GM12878 (cell line): ENCODE data around the gene CENPC. TPM values are rescaled to one million over a fixed set of nuclear protein-coding genes. Genes with fewer than 3 reads are reported as not detected.

Source experiments
- ATAC-seq: fragments of 200-7000 bp; cut with Tn5 transposase; 3 replicates; pipeline ENCODE4 v1.9.1; 2020; ENCODE audit warnings: mild to moderate bottlenecking, moderate library complexity
- BruUV-seq: library from RNA; stranded (reverse); fragments of 400-500 nt; replicated peaks from 2 replicates; lab custom pipeline; 2021; lab: Mats Ljungman, UMichigan
- CTCF ChIA-PET: fragments of 300-600 bp; sonication (Branson Sonifier 250); formaldehyde crosslinking; extraction: SDS; loops from one replicate; lab custom pipeline; 2021; ENCODE audit warnings: inconsistent platforms; lab: Yijun Ruan, JAX
- POLR2A ChIA-PET: fragments of 350-600 bp; formaldehyde crosslinking; extraction: SDS; loops from one replicate; lab custom pipeline; 2021; ENCODE audit warnings: inconsistent platforms; lab: Charles Lee
- RAD21 ChIA-PET: fragments of 300-600 bp; sonication (Branson Sonifier 250); formaldehyde crosslinking; loops from one replicate; lab custom pipeline; 2023; ENCODE audit warnings: antibody characterized with exemption; ENCODE audit not compliant: unreplicated experiment; lab: Charles Lee
- SMC1A ChIA-PET: fragments of 300-600 bp; sonication (Branson Sonifier 250); formaldehyde crosslinking; loops from one replicate; lab custom pipeline; 2023; ENCODE audit not compliant: unreplicated experiment, uncharacterized antibody; lab: Charles Lee
- DNase-seq: peaks from one replicate; pipeline ENCODE4 v3.0.0-alpha.2; 2011; ENCODE audit warnings: low read depth, low spot score
- FAIRE-seq: peaks from 3 replicates; lab custom pipeline; 2011; peaks lifted over from hg19 to GRCh38; lab: Jason Lieb, UNC
- H2AFZ ChIP-seq: 2 replicates; pipeline ENCODE4 v1.6.0; 2011; ENCODE audit warnings: low read depth, low read length, control low read depth; ENCODE audit not compliant: control insufficient read depth
- H3K27ac ChIP-seq: 2 replicates; pipeline ENCODE4 v1.5.1; 2011; ENCODE audit warnings: control low read depth; ENCODE audit not compliant: control insufficient read depth, insufficient read depth
- H3K27me3 ChIP-seq, 2 experiments: replicated peaks in 1 of 2; 2 replicates each; pipeline versions ENCODE4 v1.6.0 to v1.6.1; 2011; ENCODE audit warnings: low read length in 1 of 2; ENCODE audit not compliant: control insufficient read depth in 2 of 2, insufficient read depth in 2 of 2
- H3K36me3 ChIP-seq, 2 experiments: 2 replicates each; pipeline ENCODE4 v1.5.1; 2011; ENCODE audit warnings: low read length in 1 of 2; ENCODE audit not compliant: control insufficient read depth in 2 of 2, insufficient read depth in 2 of 2
- H3K4me1 ChIP-seq: 2 replicates; pipeline ENCODE4 v1.6.1; 2011; ENCODE audit warnings: mild to moderate bottlenecking, low read length, moderate library complexity, mixed read lengths; ENCODE audit not compliant: control insufficient read depth, insufficient read depth
- H3K4me2 ChIP-seq: 2 replicates; pipeline ENCODE4 v1.6.0; 2011; ENCODE audit warnings: control low read depth; ENCODE audit not compliant: control insufficient read depth, insufficient read depth
- H3K4me3 ChIP-seq: fragments of 200-600 bp; sonication (generic); 2 replicates; pipeline ENCODE4 v1.5.1; 2016
- H3K79me2 ChIP-seq: 2 replicates; pipeline ENCODE4 v1.6.0; 2011; ENCODE audit warnings: low read length; ENCODE audit not compliant: control insufficient read depth, insufficient read depth
- H3K9ac ChIP-seq: 2 replicates; pipeline ENCODE4 v1.8.0; 2011; ENCODE audit warnings: low read length, control low read depth, mixed read lengths; ENCODE audit not compliant: control insufficient read depth, insufficient read depth
- H3K9me3 ChIP-seq: replicated peaks from 3 replicates; pipeline ENCODE4 v1.5.1; 2011; ENCODE audit warnings: mild to moderate bottlenecking, low read length; ENCODE audit not compliant: control insufficient read depth, insufficient read depth
- H4K20me1 ChIP-seq: 2 replicates; pipeline ENCODE4 v1.6.0; 2011; ENCODE audit not compliant: control insufficient read depth, insufficient read depth
- CBX3 ChIP-seq: fragments of 200-600 bp; sonication (generic); IDR thresholded peaks from 2 replicates; pipeline ENCODE4 v1.6.1; 2016; ENCODE audit warnings: low read depth, borderline replicate concordance
- CEBPB ChIP-seq, 2 experiments: fragments of 150-350 bp in 1 of 2; IDR thresholded peaks; 2 replicates each; pipeline ENCODE4 v1.6.1; 2012 to 2014; ENCODE audit warnings: low read depth in 2 of 2, low read length in 2 of 2, borderline replicate concordance in 1 of 2, inconsistent platforms in 1 of 2
- MEF2A ChIP-seq: IDR thresholded peaks from 2 replicates; pipeline ENCODE4 v1.6.1; 2011; ENCODE audit warnings: low read depth, mild to moderate bottlenecking, low read length, moderate library complexity; ENCODE audit not compliant: insufficient read depth
- NFYA ChIP-seq: IDR thresholded peaks from 2 replicates; pipeline ENCODE4 v1.6.1; 2011; ENCODE audit warnings: low read depth, mild to moderate bottlenecking, low read length, improper control_type of control experiment, borderline replicate concordance
- PAX5 ChIP-seq: IDR thresholded peaks from 2 replicates; pipeline ENCODE4 v1.6.1; 2011; ENCODE audit warnings: low read depth, low read length, borderline replicate concordance
- RAD21 ChIP-seq: IDR thresholded peaks from 2 replicates; pipeline ENCODE4 v1.6.1; 2011; ENCODE audit warnings: mild to moderate bottlenecking, low read depth, low read length, moderate library complexity; ENCODE audit not compliant: insufficient read depth
- REST ChIP-seq: IDR thresholded peaks from 2 replicates; pipeline ENCODE4 v1.6.1; 2012; ENCODE audit warnings: mild to moderate bottlenecking, low read depth, low read length
- SKIL ChIP-seq: fragments of 450-650 bp; IDR thresholded peaks from 2 replicates; pipeline ENCODE4 v1.6.1; 2017; ENCODE audit warnings: mild to moderate bottlenecking, low read depth, inconsistent platforms; ENCODE audit not compliant: poor library complexity, severe bottlenecking
- SREBF2 ChIP-seq: IDR thresholded peaks from 2 replicates; pipeline ENCODE4 v1.6.1; 2012; ENCODE audit warnings: mild to moderate bottlenecking, low read length
- ZNF24 ChIP-seq: fragments of 450-650 bp; IDR thresholded peaks from 2 replicates; pipeline ENCODE4 v1.6.1; 2017; ENCODE audit warnings: antibody characterized with exemption, mild to moderate bottlenecking
- WGBS: methylation state at CpG from one replicate; pipeline ENCODE4 v1.1.6; 2016; ENCODE audit warnings: low lambda C conversion rate; ENCODE audit not compliant: insufficient replicate concordance, insufficient coverage; ENCODE audit errors: missing lambda C conversion rate; 5-methylcytosine and 5-hydroxymethylcytosine counted together
- in situ Hi-C: fragments of 300-500 bp; cut with MboI; formaldehyde crosslinking; loops from 9 replicates; pipeline ENCODE4 v1.14.3; 2018; ENCODE audit warnings: mixed read lengths
- intact Hi-C: fragments of 100-400 bp; cut with micrococcal nuclease; formaldehyde crosslinking; loops from one replicate; pipeline ENCODE4 v1.14.2; 2022; ENCODE audit not compliant: unreplicated experiment
- polyA plus RNA-seq, 11 experiments: library from polyadenylated mRNA; depleted of rRNA in 4 of 11; unstranded in 6 of 11; stranded (reverse) in 5 of 11; fragments of >200 nt; fragmentation: Nextera tagmentation in 4 of 11; fragmentation: Illumina TruSeq in 1 of 11; extraction: Ambion mirVana in 4 of 11; extraction: Trizol in 1 of 11; gene quantifications; 1 replicate in 1 of 11; 2 replicates in 10 of 11; pipeline versions ENCODE4 v1.2.1 to v1.2.3, GENCODE V29; 2011 to 2016; ENCODE audit warnings: inconsistent platforms in 2 of 11, missing spikeins in 2 of 11, low read depth in 1 of 11
- total RNA-seq, 4 experiments: library from RNA; depleted of rRNA in 3 of 4; stranded (reverse); fragments of >200 nt in 3 of 4; fragmentation: Illumina TruSeq in 1 of 4; extraction: Trizol in 1 of 4; gene quantifications; 2 replicates each; pipeline versions ENCODE4 v1.2.1 to v1.2.3, GENCODE V29; 2013 to 2021

CENPC gene
- total and polyA plus RNA-seq, 10 of the 15 experiments (the other 5 are each of a cell fraction or from before 2014, with no cell fraction given) = 13.1 to 34.9 (median 20.3) TPM

DNA sequence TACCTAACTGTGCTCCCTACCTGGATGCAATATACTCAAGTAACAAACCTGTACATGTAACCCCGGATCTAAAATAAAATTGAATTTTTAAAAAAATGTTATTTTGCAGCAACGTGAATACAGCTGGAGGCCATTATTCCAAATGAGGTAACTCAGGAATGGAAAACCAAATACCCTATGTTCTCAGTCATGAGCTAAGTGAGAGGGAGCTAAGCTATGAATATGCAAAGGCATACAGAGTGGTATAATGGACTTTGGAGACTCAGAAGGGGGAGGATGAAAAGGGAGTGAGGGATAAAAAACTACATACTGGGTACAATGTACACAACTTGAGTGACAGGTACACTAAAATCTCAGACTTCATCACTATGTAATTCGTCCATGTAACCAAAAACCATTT lies 78.6 kb downstream of the CENPC start:
- DNase-seq (no peak), FAIRE-seq (no peak), ATAC-seq (no peak)
- WGBS = 77% methylated on average over 3 of the region's 3 CpGs
- Histone ChIP-seq H3K4me3 (no peak overlapping the region), H3K4me2 (no peak overlapping the region), H4K20me1 (no peaks in the 10 kb centered on the region), H3K27me3 (no peaks in the 10 kb centered on the region), H3K9me3 (no peaks in the 10 kb centered on the region), H3K36me3 (no peaks in the 10 kb centered on the region; a peak in 2 of 4 replicates), H3K9ac (no peak overlapping the region), H3K79me2 (no peaks in the 10 kb centered on the region), H2AFZ (no peak overlapping the region), H3K4me1 (no peaks in the 10 kb centered on the region), H3K27ac (no peak overlapping the region)
- BruUV-seq = no TSS peak
- SMC1A ChIA-PET = no interaction called here
- CTCF ChIA-PET = no interaction called here
- no peak for TF ChIP-seq PAX5
- POLR2A ChIA-PET = no interaction called here
- RAD21 ChIA-PET = no interaction called here
- intact Hi-C loops (no loop called here), in situ Hi-C loops (no loop called here)

DNA sequence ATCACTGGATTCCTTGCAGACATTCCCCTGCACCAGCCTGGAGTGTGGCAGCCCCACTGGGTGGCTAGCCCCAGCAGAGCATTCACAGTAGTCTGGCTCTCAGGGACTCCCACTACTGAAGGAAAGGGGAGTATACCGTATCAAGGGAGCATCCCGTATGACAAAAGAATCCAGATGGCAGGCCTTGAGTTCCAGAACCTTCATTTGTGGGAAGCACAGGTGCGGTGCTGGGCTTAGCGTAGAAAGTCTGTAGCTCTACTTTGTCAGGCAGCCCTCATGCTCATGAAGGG lies 79.6 kb downstream of the CENPC start:
- no peaks in the 10 kb centered on the region for H3K4me1 ChIP-seq
- H3K9me3 ChIP-seq = no peaks in the 10 kb centered on the region
- no peak overlapping the region for H3K4me2 ChIP-seq
- H3K36me3 ChIP-seq = no peaks in the 10 kb centered on the region; a peak in 2 of 4 replicates
- no peak overlapping the region for H2AFZ ChIP-seq
- CTCF ChIA-PET = interaction anchor here (1.2 kb wide), 1 partner anchor 11 kb away, joined by 3 read pairs; no protein-coding TSS in a partner anchor
- no peak overlapping the region for H3K9ac ChIP-seq
- no peak overlapping the region for H3K4me3 ChIP-seq
- POLR2A ChIA-PET = no interaction called here
- ATAC-seq = peak; percentile 25; the same call in 1 of the 3 replicates
- no TSS peak for BruUV-seq
- DNase-seq = no peak
- no peak overlapping the region for H3K27ac ChIP-seq
- RAD21 ChIA-PET = no interaction called here
- H3K27me3 ChIP-seq = no peaks in the 10 kb centered on the region
- SMC1A ChIA-PET = interaction anchor here (0.5 kb wide), 1 partner anchor 72 kb away, joined by 3 read pairs; no protein-coding TSS in a partner anchor
- FAIRE-seq = no peak
- H3K79me2 ChIP-seq = no peaks in the 10 kb centered on the region
- intact Hi-C loops = no loop called here
- in situ Hi-C loops = no loop called here
- H4K20me1 ChIP-seq = no peaks in the 10 kb centered on the region
- WGBS = 61% methylated on average over 4 of the region's 4 CpGs
- TF ChIP-seq SREBF2 = no peak
- TF ChIP-seq RAD21 = no peak
- TF ChIP-seq NFYA = no peak
- no peak for TF ChIP-seq ZNF24
- TF ChIP-seq CEBPB (IDR thresholded peaks at IDR 0.05; ENCODE audit: borderline replicate concordance in 1 of 2, low read depth in 2 of 2, low read length in 2 of 2) = no peak
- TF ChIP-seq REST = no peak
- TF ChIP-seq SKIL = no peak
- no peak for TF ChIP-seq MEF2A
- TF ChIP-seq CBX3 = no peak
